Measurements from ENCODE around the gene C6. TPM values are rescaled to one million over a fixed set of nuclear protein-coding genes. Genes with fewer than 3 reads are reported as not detected.

C6 gene
- total RNA-seq, 1 experiment from 2014 or later: not detected

GRCh38 chr5:41102341-41102740 is 111.0 kb downstream of the C6 start:
- no peaks in the 10 kb centered on the region for H4K20me1 ChIP-seq (ENCODE audit: insufficient read depth)
- H3F3A ChIP-seq (ENCODE audit: insufficient read depth, low read depth): no peaks in the 10 kb centered on the region
- DNase-seq: no peak
- no peak overlapping the region for H3K4me2 ChIP-seq
- no peaks in the 10 kb centered on the region for H3K4me1 ChIP-seq (replicated peaks; ENCODE audit: insufficient read depth)
- intact Hi-C loops (cut with micrococcal nuclease; ENCODE audit: unreplicated experiment): loop anchor here (5.0 kb wide), 1 partner anchor 60 kb away; no protein-coding TSS in a partner anchor
- H3K4me3 ChIP-seq: no peak overlapping the region
- POLR2A ChIA-PET (ENCODE audit: unreplicated experiment): no interaction called here
- H3K27ac ChIP-seq: no peak overlapping the region
- H3K9me2 ChIP-seq (ENCODE audit: insufficient read depth): no peaks in the 10 kb centered on the region; the same call in 1 of the 2 replicates
- H3K79me2 ChIP-seq (ENCODE audit: low read depth): no peaks in the 10 kb centered on the region
- TF ChIP-seq EZH2 (IDR thresholded peaks at IDR 0.05; ENCODE audit: low read depth): no peak
- TF ChIP-seq CTCF (conservative IDR thresholded peaks at IDR 0.05): no peak
- H3K9me3 ChIP-seq (ENCODE audit: insufficient read depth, low read depth): no peaks in the 10 kb centered on the region
- no peaks in the 10 kb centered on the region for H3K36me3 ChIP-seq (ENCODE audit: low read depth)
- no peaks in the 10 kb centered on the region for H3K27me3 ChIP-seq (ENCODE audit: insufficient read depth, low read depth)
- CTCF ChIA-PET: no interaction called here
- no TSS peak for BruUV-seq (replicated peaks)
- H2AFZ ChIP-seq: no peak overlapping the region

- intact Hi-C loops (cut with micrococcal nuclease; ENCODE audit: unreplicated experiment): no loop called here
- no peak for DNase-seq
Measured at GRCh38 chr5:41097642-41098041, 115.7 kb downstream of the C6 start.

GRCh38 chr5:41095324-41096101 is 117.8 kb downstream of the C6 start:
- DNase-seq: no peak
- no peak overlapping the region for H2AFZ ChIP-seq
- 0 out of 2 replicates have a peak overlapping the region, but pooled peaks have one; percentile 3 for H3K4me2 ChIP-seq

More at GRCh38 chr5:41097642-41098041, 115.7 kb downstream of the C6 start:
- Histone ChIP-seq H3K4me2 (no peak overlapping the region), H3F3A (ENCODE audit: insufficient read depth, low read depth) (no peaks in the 10 kb centered on the region), H3K27ac (no peak overlapping the region), H2AFZ (no peak overlapping the region), H3K9me3 (ENCODE audit: insufficient read depth, low read depth) (no peaks in the 10 kb centered on the region), H3K4me3 (no peak overlapping the region), H4K20me1 (ENCODE audit: insufficient read depth) (no peaks in the 10 kb centered on the region), H3K4me1 (replicated peaks; ENCODE audit: insufficient read depth) (no peaks in the 10 kb centered on the region), H3K79me2 (ENCODE audit: low read depth) (no peaks in the 10 kb centered on the region), H3K36me3 (ENCODE audit: low read depth) (no peaks in the 10 kb centered on the region), H3K27me3 (ENCODE audit: insufficient read depth, low read depth) (no peaks in the 10 kb centered on the region), H3K9me2 (ENCODE audit: insufficient read depth) (no peaks in the 10 kb centered on the region)
- CTCF ChIA-PET: no interaction called here
- TF ChIP-seq CTCF (conservative IDR thresholded peaks at IDR 0.05) (no peak), EZH2 (IDR thresholded peaks at IDR 0.05; ENCODE audit: low read depth) (no peak)
- POLR2A ChIA-PET (ENCODE audit: unreplicated experiment): no interaction called here
- no TSS peak for BruUV-seq (replicated peaks)

More at GRCh38 chr5:41095324-41096101, 117.8 kb downstream of the C6 start:
- no peaks in the 10 kb centered on the region for H3K9me2 ChIP-seq (ENCODE audit: insufficient read depth)
- H3K27me3 ChIP-seq (ENCODE audit: insufficient read depth, low read depth): no peaks in the 10 kb centered on the region
- CTCF ChIA-PET: no interaction called here
- H3K4me3 ChIP-seq: no peak overlapping the region
- H4K20me1 ChIP-seq (ENCODE audit: insufficient read depth): no peaks in the 10 kb centered on the region
- H3K4me1 ChIP-seq (replicated peaks; ENCODE audit: insufficient read depth): no peaks in the 10 kb centered on the region
- no peaks in the 10 kb centered on the region for H3K36me3 ChIP-seq (ENCODE audit: low read depth)
- H3F3A ChIP-seq (ENCODE audit: insufficient read depth, low read depth): no peaks in the 10 kb centered on the region
- H3K9me3 ChIP-seq (ENCODE audit: insufficient read depth, low read depth): no peaks in the 10 kb centered on the region
- no peaks in the 10 kb centered on the region for H3K79me2 ChIP-seq (ENCODE audit: low read depth)
- POLR2A ChIA-PET (ENCODE audit: unreplicated experiment): no interaction called here
- H3K27ac ChIP-seq: no peak overlapping the region
- BruUV-seq (replicated peaks): no TSS peak
- intact Hi-C loops (cut with micrococcal nuclease; ENCODE audit: unreplicated experiment): no loop called here
- TF ChIP-seq CTCF (conservative IDR thresholded peaks at IDR 0.05) (no peak), EZH2 (IDR thresholded peaks at IDR 0.05; ENCODE audit: low read depth) (no peak)
